Kidney (tissue), 14 donors: ENCODE results near the gene TMEM50B. TPM values are rescaled to one million over a fixed set of nuclear protein-coding genes. Genes with fewer than 3 reads are reported as not detected.
"Not testable (repeated sequence)": the region's sequence is repeated elsewhere in the genome, so short reads cannot be mapped to it uniquely, and the experiment has no call there.

Experiments used
- DNase-seq, 5 donors: peaks; one replicate each; pipeline ENCODE4 v3.0.0-alpha.2; 2013 to 2020
- FAIRE-seq: peaks from 2 replicates; lab custom pipeline; 2012; peaks lifted over from hg19 to GRCh38; lab: Jason Lieb, UNC
- H3K27ac ChIP-seq, 2 donors: one replicate each; pipeline ENCODE4 v1.7.0; 2013; ENCODE audit warnings: low read depth in 2 of 2, low read length in 2 of 2, inconsistent platforms in 1 of 2
- H3K27me3 ChIP-seq: one replicate; pipeline ENCODE4 v1.7.1; 2013; ENCODE audit warnings: low read length, inconsistent platforms; ENCODE audit not compliant: control insufficient read depth, insufficient read depth
- H3K36me3 ChIP-seq, 3 donors: one replicate each; pipeline versions ENCODE4 v1.7.0 to v1.7.1; 2013; ENCODE audit warnings: low read length in 3 of 3, control low read depth in 1 of 3, inconsistent platforms in 1 of 3; ENCODE audit not compliant: insufficient read depth in 3 of 3, control insufficient read depth in 2 of 3
- H3K4me1 ChIP-seq, 3 donors: one replicate each; pipeline versions ENCODE4 v1.7.0 to v1.7.1; 2013; ENCODE audit warnings: low read length in 3 of 3, inconsistent platforms in 1 of 3, low read depth in 1 of 3; ENCODE audit not compliant: control insufficient read depth in 2 of 3, insufficient read depth in 2 of 3
- H3K4me3 ChIP-seq, 3 donors: one replicate each; pipeline versions ENCODE4 v1.7.0 to v1.8.1; 2013; ENCODE audit warnings: low read length in 3 of 3, control low read depth in 1 of 3, inconsistent platforms in 1 of 3
- H3K9ac ChIP-seq, 3 donors: one replicate each; pipeline versions ENCODE4 v1.7.0 to v1.7.1; 2013; ENCODE audit warnings: low read length in 3 of 3, control low read depth in 1 of 3, inconsistent platforms in 1 of 3
- H3K9me3 ChIP-seq, 3 donors: one replicate each; pipeline versions ENCODE4 v1.7.0 to v1.7.1; 2013; ENCODE audit warnings: low read length in 3 of 3, control low read depth in 1 of 3, inconsistent platforms in 1 of 3; ENCODE audit not compliant: control insufficient read depth in 2 of 3, insufficient read depth in 1 of 3
- CTCF ChIP-seq: IDR thresholded peaks from 3 replicates; pipeline ENCODE4 v1.5.1; 2012; ENCODE audit warnings: mild to moderate bottlenecking, moderate library complexity, borderline replicate concordance; ENCODE audit not compliant: insufficient read depth; ENCODE audit errors: extremely low read depth
- intact Hi-C: fragments of 100-400 bp; cut with DNase I; formaldehyde crosslinking; loops from one replicate; pipeline ENCODE4 v1.11.1; 2022
- polyA plus RNA-seq: library from polyadenylated mRNA; stranded (reverse); fragments of 350-450 nt; fragmentation: Illumina TruSeq; extraction: RNeasy Lipid Tissue Mini Kit (QIAGEN cat#74804); gene quantifications from one replicate; pipeline ENCODE4 v1.2.3, GENCODE V29; 2014; ENCODE audit warnings: low read depth, low replicate concordance; ENCODE audit not compliant: insufficient read depth
- total RNA-seq: library from RNA; stranded (reverse); fragmentation: NEBNext Ultra II Directional; extraction: Animal tissue kit (Norgen Biotek cat#: 25700); gene quantifications from one replicate; pipeline ENCODE4 v1.2.1, GENCODE V29; 2021
- donor health status: control.
- donor health status: control.
- donor health status: control.
- donor health status: control.
- donor health status: control.
- donor health status: DM: yes; HTN: yes; CAD: no.
- donor health status: Normal renal cell carcinoma (clear cell type).

The TMEM50B gene
- total and polyA plus RNA-seq, 2 donors from 2014 or later = 63.7 to 87.6 TPM

- intact Hi-C loops = no loop called here
- FAIRE-seq (no peak), DNase-seq (no peak)
- TF ChIP-seq CTCF = no peak
- no peak overlapping the region for H3K4me3 ChIP-seq
- H3K9me3 ChIP-seq = no peaks in the 10 kb centered on the region
- no peak overlapping the region for H3K9ac ChIP-seq
- H3K27ac ChIP-seq = no peak overlapping the region
- H3K4me1 ChIP-seq = no peaks in the 10 kb centered on the region
- H3K36me3 ChIP-seq = no peaks in the 10 kb centered on the region
- H3K27me3 ChIP-seq = no peaks in the 10 kb centered on the region
These were observed 2.7 kb downstream of the TMEM50B start for GRCh38 chr21:33477066-33477465.

- DNase-seq (no peak), FAIRE-seq (no peak)
- no peak overlapping the region for H3K9ac ChIP-seq
- H3K9me3 ChIP-seq = no peaks in the 10 kb centered on the region
- H3K27ac ChIP-seq = no peak overlapping the region
- no peak for TF ChIP-seq CTCF
- H3K27me3 ChIP-seq = no peaks in the 10 kb centered on the region
- H3K4me3 ChIP-seq = no peak overlapping the region
- intact Hi-C loops = no loop called here
- H3K4me1 ChIP-seq = no peaks in the 10 kb centered on the region
- H3K36me3 ChIP-seq = no peaks in the 10 kb centered on the region
These were observed 6.4 kb downstream of the TMEM50B start for GRCh38 chr21:33473344-33473743.

- Histone ChIP-seq H3K9ac (no peak overlapping the region), H3K36me3 (peaks cover 0 to under 1% (median 0%) of the 10 kb centered on the region in 3 donors), H3K9me3 (no peaks in the 10 kb centered on the region), H3K4me3 (no peak overlapping the region), H3K27ac (no peak overlapping the region), H3K4me1 (no peaks in the 10 kb centered on the region), H3K27me3 (no peaks in the 10 kb centered on the region)
- no peak for DNase-seq
- no peak for TF ChIP-seq CTCF
- FAIRE-seq = no peak
- intact Hi-C loops = no loop called here
These were observed 9.1 kb downstream of the TMEM50B start for GRCh38 chr21:33470701-33471100.

- H3K4me1 ChIP-seq, H3K9ac ChIP-seq, DNase-seq, intact Hi-C loops, H3K27me3 ChIP-seq, H3K27ac ChIP-seq, FAIRE-seq, H3K36me3 ChIP-seq, H3K4me3 ChIP-seq, H3K9me3 ChIP-seq: not testable (repeated sequence)
These were observed 10.6 kb downstream of the TMEM50B start for GRCh38 chr21:33469183-33469582.
